Lower leg skin (tissue), 3 donors: Measurements from ENCODE around the gene HIRIP3.

Source experiments
- CTCF ChIP-seq, 3 donors: fragments of 450-650 bp; IDR thresholded peaks; one replicate each; pipeline ENCODE4 v1.5.1; 2016; ENCODE audit warnings: antibody characterized with exemption in 3 of 3, mild to moderate bottlenecking in 3 of 3, moderate library complexity in 2 of 3
- POLR2A ChIP-seq, 2 donors: fragments of 450-650 bp; IDR thresholded peaks; one replicate each; pipeline ENCODE4 v1.6.1; 2016 to 2017; ENCODE audit warnings: antibody characterized with exemption in 2 of 2, mild to moderate bottlenecking in 1 of 2, moderate library complexity in 1 of 2

DNA sequence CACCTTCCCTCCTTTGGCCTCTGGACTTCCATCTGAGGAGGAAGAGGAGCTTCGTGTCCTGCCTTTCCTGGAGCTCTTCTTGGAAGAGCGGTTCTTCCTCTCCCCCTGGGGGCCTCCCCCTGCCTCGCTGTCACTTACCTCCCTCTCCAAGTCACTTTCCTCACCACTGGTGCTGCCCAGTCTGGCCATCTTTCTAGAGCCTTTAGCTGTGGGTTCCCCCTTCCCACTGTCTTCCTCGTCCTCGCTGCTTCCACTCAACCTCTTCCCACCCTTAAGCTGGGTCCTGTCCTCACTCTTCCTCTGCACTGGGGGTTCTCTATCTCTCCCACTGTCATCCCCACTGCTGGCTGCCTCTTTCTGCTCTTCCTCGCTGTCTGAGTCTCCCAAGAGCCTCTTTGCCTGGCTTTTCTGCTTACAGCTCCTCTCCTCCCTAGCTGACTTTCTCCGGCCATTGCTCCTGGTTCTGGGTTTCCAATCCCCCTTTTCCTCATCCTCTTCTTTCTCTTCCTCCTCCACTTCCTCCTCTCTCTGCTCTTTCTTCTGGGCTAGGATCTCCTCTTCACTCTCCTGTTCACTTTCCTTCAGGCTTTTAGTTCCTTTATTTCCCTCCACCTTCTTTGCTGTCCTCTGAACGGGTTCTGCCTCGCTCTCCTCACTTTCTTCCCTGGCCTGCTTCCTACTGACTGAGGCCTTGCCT lies 1.4 kb downstream of the HIRIP3 start:
- no peak for TF ChIP-seq CTCF (IDR thresholded peaks at IDR 0.05)
- no peak for TF ChIP-seq POLR2A (IDR thresholded peaks at IDR 0.05)
